SK-N-SH treated with all-trans-retinoic acid at 6 μM for 48 hours (cell line): Measurements from ENCODE around the gene TOX2.

Source experiments
- ATAC-seq: fragments of 200-7000 bp; cut with Tn5 transposase; 3 replicates; pipeline ENCODE4 v1.9.1; 2020; ENCODE audit warnings: mild to moderate bottlenecking, moderate library complexity
- ARNTL ChIP-seq: fragments of 450-650 bp; formaldehyde crosslinking; IDR thresholded peaks from 2 replicates; pipeline ENCODE4 v1.5.0; 2020; ENCODE audit warnings: low read depth, mild to moderate bottlenecking, moderate library complexity, borderline replicate concordance
- BACH2 ChIP-seq: fragments of 250-450 bp; sonication (Bioruptor Pico); IDR thresholded peaks from 2 replicates; pipeline ENCODE4 v1.9.0; 2021; ENCODE audit warnings: mild to moderate bottlenecking, borderline replicate concordance
- CREB5 ChIP-seq: fragments of 250-450 bp; sonication (Bioruptor Pico); IDR thresholded peaks from 2 replicates; pipeline ENCODE4 v1.5.1; 2020; ENCODE audit warnings: low read depth, mild to moderate bottlenecking, moderate library complexity
- CSDC2 ChIP-seq: fragments of 250-450 bp; sonication (Bioruptor Pico); IDR thresholded peaks from 2 replicates; pipeline ENCODE4 v1.5.0; 2020; ENCODE audit warnings: mild to moderate bottlenecking, moderate library complexity
- CSRNP3 ChIP-seq: fragments of 250-450 bp; sonication (Bioruptor Pico); IDR thresholded peaks from 2 replicates; pipeline ENCODE4 v1.5.1; 2021; ENCODE audit warnings: mild to moderate bottlenecking, moderate library complexity
- ESRRG ChIP-seq: fragments of 250-450 bp; sonication (Bioruptor Pico); IDR thresholded peaks from 2 replicates; pipeline ENCODE4 v1.6.1; 2021; ENCODE audit warnings: mild to moderate bottlenecking
- OSR1 ChIP-seq: fragments of 250-450 bp; sonication (Bioruptor Pico); IDR thresholded peaks from 2 replicates; pipeline ENCODE4 v1.8.0; 2022; ENCODE audit warnings: moderate library complexity, mild to moderate bottlenecking, inconsistent platforms
- PATZ1 ChIP-seq: fragments of 250-450 bp; sonication (Bioruptor Pico); IDR thresholded peaks from 2 replicates; pipeline ENCODE4 v1.8.0; 2020; ENCODE audit warnings: mild to moderate bottlenecking, moderate library complexity, borderline replicate concordance
- POU6F1 ChIP-seq: fragments of 250-450 bp; sonication (Bioruptor Pico); IDR thresholded peaks from 2 replicates; pipeline ENCODE4 v1.8.0; 2021; ENCODE audit warnings: low read depth, mild to moderate bottlenecking, moderate library complexity, borderline replicate concordance
- RARB ChIP-seq: fragments of 250-450 bp; sonication (Bioruptor Pico); IDR thresholded peaks from 2 replicates; pipeline ENCODE4 v1.8.0; 2021; ENCODE audit warnings: mild to moderate bottlenecking, moderate library complexity
- SNAI2 ChIP-seq: fragments of 250-450 bp; sonication (Bioruptor Pico); IDR thresholded peaks from 2 replicates; pipeline ENCODE4 v1.5.0; 2020; ENCODE audit warnings: mild to moderate bottlenecking, moderate library complexity
- TCF4 ChIP-seq: fragments of 250-450 bp; sonication (Bioruptor Pico); IDR thresholded peaks from 2 replicates; pipeline ENCODE4 v1.8.0; 2021; ENCODE audit warnings: mild to moderate bottlenecking, moderate library complexity, borderline replicate concordance
- TOX ChIP-seq: fragments of 250-450 bp; sonication (Bioruptor Pico); IDR thresholded peaks from 2 replicates; pipeline ENCODE4 v1.8.0; 2021; ENCODE audit warnings: mild to moderate bottlenecking, moderate library complexity, borderline replicate concordance
- TSHZ2 ChIP-seq: fragments of 250-450 bp; sonication (Bioruptor Pico); IDR thresholded peaks from 2 replicates; pipeline ENCODE4 v1.5.0; 2020; ENCODE audit warnings: mild to moderate bottlenecking, moderate library complexity
- ZC3H10 ChIP-seq: fragments of 250-450 bp; sonication (Bioruptor Pico); IDR thresholded peaks from 2 replicates; pipeline ENCODE4 v1.5.1; 2021; ENCODE audit warnings: mild to moderate bottlenecking, moderate library complexity
- ZFP3 ChIP-seq: fragments of 250-450 bp; sonication (Bioruptor Pico); IDR thresholded peaks from 2 replicates; pipeline ENCODE4 v1.5.0; 2020; ENCODE audit warnings: mild to moderate bottlenecking, moderate library complexity
- ZFP30 ChIP-seq: fragments of 450-650 bp; formaldehyde crosslinking; IDR thresholded peaks from 2 replicates; pipeline ENCODE4 v1.5.0; 2022; ENCODE audit warnings: mild to moderate bottlenecking, moderate library complexity
- ZNF565 ChIP-seq: fragments of 450-650 bp; formaldehyde crosslinking; conservative IDR thresholded peaks from 2 replicates; pipeline ENCODE4 v1.5.0; 2020; ENCODE audit warnings: low read depth, mild to moderate bottlenecking, moderate library complexity
- ZNF70 ChIP-seq: fragments of 450-650 bp; formaldehyde crosslinking; IDR thresholded peaks from 2 replicates; pipeline ENCODE4 v1.5.0; 2020; ENCODE audit warnings: mild to moderate bottlenecking, moderate library complexity
- ZNF8 ChIP-seq: fragments of 450-650 bp; formaldehyde crosslinking; IDR thresholded peaks from 2 replicates; pipeline ENCODE4 v1.5.0; 2020; ENCODE audit warnings: mild to moderate bottlenecking, moderate library complexity

The TOX2 gene

GRCh38 chr20:43957392-43957791 is 42.7 kb downstream of the TOX2 start:
- ATAC-seq, result no peak
- TF ChIP-seq ZC3H10 (CRISPR knock-in tag), result no peak
- no peak for TF ChIP-seq ZFP3 (CRISPR knock-in tag)
- no peak for TF ChIP-seq POU6F1 (CRISPR knock-in tag)
- no peak for TF ChIP-seq ESRRG (CRISPR knock-in tag)
- no peak for TF ChIP-seq TOX (CRISPR knock-in tag)
- no peak for TF ChIP-seq TCF4
- TF ChIP-seq ZNF70 (CRISPR knock-in tag), result no peak
- no peak for TF ChIP-seq PATZ1 (CRISPR knock-in tag)
- no peak for TF ChIP-seq CREB5 (CRISPR knock-in tag)
- TF ChIP-seq CSRNP3 (CRISPR knock-in tag), result no peak
- no peak for TF ChIP-seq BACH2
- TF ChIP-seq RARB (CRISPR knock-in tag), result no peak
- no peak for TF ChIP-seq CSDC2
- TF ChIP-seq ZFP30 (CRISPR knock-in tag), result no peak

GRCh38 chr20:43958626-43959025 is 44.0 kb downstream of the TOX2 start:
- TF ChIP-seq ZFP3 (CRISPR knock-in tag) (no peak), ZNF8 (CRISPR knock-in tag) (no peak), ZNF565 (CRISPR knock-in tag) (no peak), RARB (CRISPR knock-in tag) (no peak), ARNTL (no peak), BACH2 (no peak), POU6F1 (CRISPR knock-in tag) (no peak), ZC3H10 (CRISPR knock-in tag) (no peak), ZFP30 (CRISPR knock-in tag) (no peak), OSR1 (CRISPR knock-in tag) (no peak), SNAI2 (CRISPR knock-in tag) (no peak), TSHZ2 (CRISPR knock-in tag) (no peak)
- ATAC-seq, result no peak
